ENCODE measurements around the gene ZNF70. TPM values are rescaled to one million over a fixed set of nuclear protein-coding genes. Genes with fewer than 3 reads are reported as not detected.
A peak's percentile ranks its signal among the peaks of the same experiment; 100 is the strongest.

The ZNF70 gene
- total RNA-seq, 1 donor from 2014 or later, result 3.9 TPM

DNA sequence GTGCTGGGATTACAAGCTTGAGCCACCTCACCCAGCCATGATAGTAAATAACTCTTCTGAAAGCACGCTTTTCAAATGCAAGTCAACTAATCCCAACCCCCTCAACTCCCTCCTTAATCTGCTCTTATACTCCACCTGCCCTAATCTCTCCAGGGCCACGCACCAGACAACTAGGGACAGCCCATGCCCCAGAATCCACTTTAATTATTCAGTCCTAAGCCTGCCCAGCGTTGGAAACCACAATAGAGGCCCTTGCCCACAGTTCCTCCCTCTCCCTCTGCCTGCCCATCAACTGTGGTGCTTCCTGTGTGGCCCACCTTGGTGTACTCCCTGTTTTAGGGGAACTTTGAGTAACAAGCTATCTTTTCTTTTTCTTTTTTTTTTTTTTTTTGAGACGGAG, 6.0 kb upstream of the ZNF70 start:
- H3K27ac Mint-ChIP-seq, result no peak overlapping the region
- TF ChIP-seq, protein P1, sequence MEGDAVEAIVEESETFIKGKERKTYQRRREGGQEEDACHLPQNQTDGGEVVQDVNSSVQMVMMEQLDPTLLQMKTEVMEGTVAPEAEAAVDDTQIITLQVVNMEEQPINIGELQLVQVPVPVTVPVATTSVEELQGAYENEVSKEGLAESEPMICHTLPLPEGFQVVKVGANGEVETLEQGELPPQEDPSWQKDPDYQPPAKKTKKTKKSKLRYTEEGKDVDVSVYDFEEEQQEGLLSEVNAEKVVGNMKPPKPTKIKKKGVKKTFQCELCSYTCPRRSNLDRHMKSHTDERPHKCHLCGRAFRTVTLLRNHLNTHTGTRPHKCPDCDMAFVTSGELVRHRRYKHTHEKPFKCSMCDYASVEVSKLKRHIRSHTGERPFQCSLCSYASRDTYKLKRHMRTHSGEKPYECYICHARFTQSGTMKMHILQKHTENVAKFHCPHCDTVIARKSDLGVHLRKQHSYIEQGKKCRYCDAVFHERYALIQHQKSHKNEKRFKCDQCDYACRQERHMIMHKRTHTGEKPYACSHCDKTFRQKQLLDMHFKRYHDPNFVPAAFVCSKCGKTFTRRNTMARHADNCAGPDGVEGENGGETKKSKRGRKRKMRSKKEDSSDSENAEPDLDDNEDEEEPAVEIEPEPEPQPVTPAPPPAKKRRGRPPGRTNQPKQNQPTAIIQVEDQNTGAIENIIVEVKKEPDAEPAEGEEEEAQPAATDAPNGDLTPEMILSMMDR (IDR thresholded peaks at IDR 0.05), result no peak
- no peak for TF ChIP-seq EZH2phosphoT487 (IDR thresholded peaks at IDR 0.05)
- no peak for TF ChIP-seq EZH2 (IDR thresholded peaks at IDR 0.05)
- no peak overlapping the region for H3K27ac ChIP-seq

DNA sequence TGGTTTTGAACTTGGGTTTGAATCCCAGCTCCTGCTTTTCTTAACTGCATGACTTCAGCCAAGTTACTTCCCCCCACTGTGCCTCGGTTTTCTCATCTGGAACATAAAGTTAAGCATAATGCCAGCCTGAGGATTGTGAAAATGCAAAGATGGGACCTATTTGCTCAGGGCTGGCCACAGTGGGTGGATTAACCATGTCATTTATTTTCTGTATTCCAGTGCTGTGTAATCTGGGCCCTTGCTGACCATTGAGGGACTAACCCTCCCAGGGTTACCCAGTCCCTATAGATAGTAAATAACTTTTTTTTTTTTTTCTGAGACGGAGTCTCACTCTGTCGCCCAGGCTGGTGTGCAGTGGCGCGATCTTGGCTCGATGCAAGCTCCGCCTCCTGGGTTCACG, 4.8 kb upstream of the ZNF70 start:
- Histone ChIP-seq H4K20me1 (ENCODE audit: low read depth) (no peaks in the 10 kb centered on the region), H3K79me2 (ENCODE audit: low read depth) (no peaks in the 10 kb centered on the region), H3K4me2 (no peak overlapping the region), H3K27ac (no peak overlapping the region), H3K36me3 (no peaks in the 10 kb centered on the region), H3K9ac (no peak overlapping the region), H3K4me1 (no peaks in the 10 kb centered on the region), H3F3A (ENCODE audit: low read depth) (peaks cover 18% of the 10 kb centered on the region), H3K27me3 (no peaks in the 10 kb centered on the region), H3K4me3 (no peak overlapping the region), H2AFZ (replicated peaks) (no peak overlapping the region), H3K9me3 (ENCODE audit: low read depth) (no peaks in the 10 kb centered on the region)
- no peaks in the 10 kb centered on the region for H3K36me3 Mint-ChIP-seq
- no peak overlapping the region for H3K27ac Mint-ChIP-seq
- no peak for DNase-seq (ENCODE audit: low spot score)
- H3K4me1 Mint-ChIP-seq, result peaks cover 22% of the 10 kb centered on the region
- no peak for TF ChIP-seq EZH2 (IDR thresholded peaks at IDR 0.05)
- TF ChIP-seq EZH2phosphoT487 (IDR thresholded peaks at IDR 0.05), result no peak
- TF ChIP-seq, protein P1 (IDR thresholded peaks at IDR 0.05), result no peak
- no peak overlapping the region for H3K4me3 Mint-ChIP-seq
- H3K27me3 Mint-ChIP-seq (ENCODE audit: insufficient read depth, low read depth), result peaks cover 6% of the 10 kb centered on the region
- no peaks in the 10 kb centered on the region for H3K9me3 Mint-ChIP-seq

More for the DNA sequence above, 6.0 kb upstream of the ZNF70 start:
- Histone ChIP-seq H3F3A (ENCODE audit: low read depth) (peaks cover 9% of the 10 kb centered on the region), H3K4me1 (no peaks in the 10 kb centered on the region), H4K20me1 (ENCODE audit: low read depth) (no peaks in the 10 kb centered on the region), H3K4me2 (no peak overlapping the region), H3K4me3 (no peak overlapping the region), H3K9me3 (ENCODE audit: low read depth) (no peaks in the 10 kb centered on the region), H3K9ac (no peak overlapping the region), H3K27me3 (no peaks in the 10 kb centered on the region), H3K79me2 (ENCODE audit: low read depth) (no peaks in the 10 kb centered on the region), H2AFZ (replicated peaks) (no peak overlapping the region), H3K36me3 (no peaks in the 10 kb centered on the region)
- no peaks in the 10 kb centered on the region for H3K36me3 Mint-ChIP-seq
- H3K4me1 Mint-ChIP-seq, result peaks cover 18% of the 10 kb centered on the region
- no peaks in the 10 kb centered on the region for H3K9me3 Mint-ChIP-seq
- peaks cover 6% of the 10 kb centered on the region for H3K27me3 Mint-ChIP-seq (ENCODE audit: insufficient read depth, low read depth)
- peak overlapping the region; percentile 39 for H3K4me3 Mint-ChIP-seq
- no peak for DNase-seq (ENCODE audit: low spot score)

DNA sequence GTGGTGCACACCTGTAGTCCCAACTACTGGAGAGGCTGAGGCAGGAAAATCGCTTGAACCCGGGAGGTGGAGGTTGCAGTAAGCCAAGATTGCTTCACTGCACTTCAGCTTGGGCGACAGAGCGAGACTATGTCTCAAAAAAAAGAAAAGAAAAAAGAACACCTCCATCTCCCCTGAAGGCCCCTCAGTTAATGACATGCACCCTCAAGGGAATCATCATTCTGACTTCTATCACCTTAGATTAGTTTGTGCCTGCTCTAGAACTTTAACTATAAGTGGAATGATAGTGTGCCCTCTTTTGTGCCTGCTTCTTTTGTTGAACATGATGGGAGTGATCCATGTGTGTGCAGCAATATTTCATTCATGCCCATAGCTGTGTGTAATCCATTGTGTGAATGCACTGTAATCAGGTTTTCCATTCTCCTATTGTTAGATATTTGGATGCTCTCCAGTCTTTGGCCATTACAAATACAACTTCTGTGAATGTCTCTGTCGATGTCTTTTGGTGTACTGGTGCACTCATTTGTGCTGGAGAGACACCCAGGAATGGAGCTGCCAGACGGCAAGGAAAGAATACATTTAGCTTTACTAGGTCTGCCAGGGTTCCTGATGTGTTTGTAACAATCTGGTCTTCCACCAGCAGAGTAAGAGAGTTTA, 4.2 kb upstream of the ZNF70 start:
- Histone ChIP-seq H3K9ac (no peak overlapping the region), H3K9me3 (ENCODE audit: low read depth) (no peaks in the 10 kb centered on the region), H3K4me1 (peaks cover 4% of the 10 kb centered on the region), H3K4me3 (no peak overlapping the region), H3K27ac (no peak overlapping the region), H2AFZ (replicated peaks) (no peak overlapping the region), H3K4me2 (no peak overlapping the region), H3F3A (ENCODE audit: low read depth) (peaks cover 18% of the 10 kb centered on the region), H3K79me2 (ENCODE audit: low read depth) (no peaks in the 10 kb centered on the region), H4K20me1 (ENCODE audit: low read depth) (no peaks in the 10 kb centered on the region), H3K36me3 (no peaks in the 10 kb centered on the region), H3K27me3 (no peaks in the 10 kb centered on the region)
- Mint-ChIP-seq H3K4me1 (peaks cover 26% of the 10 kb centered on the region), H3K36me3 (no peaks in the 10 kb centered on the region), H3K4me3 (no peak overlapping the region), H3K27ac (no peak overlapping the region), H3K9me3 (no peaks in the 10 kb centered on the region), H3K27me3 (ENCODE audit: insufficient read depth, low read depth) (peaks cover 5% of the 10 kb centered on the region)
- TF ChIP-seq EZH2phosphoT487 (IDR thresholded peaks at IDR 0.05) (no peak), EZH2 (IDR thresholded peaks at IDR 0.05) (no peak)
- TF ChIP-seq, protein P1 (IDR thresholded peaks at IDR 0.05), result no peak
- DNase-seq (ENCODE audit: low spot score), result no peak

Measured in neural progenitor cell (in vitro differentiated cells).